ENCODE results near the gene DAP.

DNA sequence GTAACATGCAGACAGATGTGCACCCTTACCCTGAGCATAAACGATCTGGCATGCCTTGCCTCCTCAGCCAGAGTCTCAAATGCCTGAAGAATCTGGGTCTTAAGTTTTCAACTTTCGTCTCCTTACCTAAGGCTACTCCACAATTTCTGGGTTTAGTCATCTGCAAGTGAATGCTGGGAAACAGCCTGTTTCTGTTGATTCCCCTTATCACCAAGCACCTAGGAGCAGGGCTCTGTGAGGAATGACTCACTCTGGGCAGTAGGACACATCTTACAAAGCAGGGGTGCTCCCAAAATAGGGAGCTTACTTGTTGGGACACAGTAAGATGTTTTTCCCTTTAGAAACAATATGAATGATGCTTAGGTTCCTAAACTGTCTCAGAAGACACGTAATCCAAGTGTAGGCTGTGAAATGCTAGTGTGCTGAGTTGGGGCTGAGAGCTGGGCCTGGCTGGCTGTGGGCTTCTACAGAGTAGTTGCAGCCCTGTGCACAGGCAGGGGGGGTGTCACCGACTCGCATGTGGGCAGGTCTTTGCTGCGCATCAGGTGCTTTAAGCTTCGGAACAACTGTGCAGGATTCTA, 58.0 kb downstream of the DAP start:
- TF ChIP-seq, protein P1, sequence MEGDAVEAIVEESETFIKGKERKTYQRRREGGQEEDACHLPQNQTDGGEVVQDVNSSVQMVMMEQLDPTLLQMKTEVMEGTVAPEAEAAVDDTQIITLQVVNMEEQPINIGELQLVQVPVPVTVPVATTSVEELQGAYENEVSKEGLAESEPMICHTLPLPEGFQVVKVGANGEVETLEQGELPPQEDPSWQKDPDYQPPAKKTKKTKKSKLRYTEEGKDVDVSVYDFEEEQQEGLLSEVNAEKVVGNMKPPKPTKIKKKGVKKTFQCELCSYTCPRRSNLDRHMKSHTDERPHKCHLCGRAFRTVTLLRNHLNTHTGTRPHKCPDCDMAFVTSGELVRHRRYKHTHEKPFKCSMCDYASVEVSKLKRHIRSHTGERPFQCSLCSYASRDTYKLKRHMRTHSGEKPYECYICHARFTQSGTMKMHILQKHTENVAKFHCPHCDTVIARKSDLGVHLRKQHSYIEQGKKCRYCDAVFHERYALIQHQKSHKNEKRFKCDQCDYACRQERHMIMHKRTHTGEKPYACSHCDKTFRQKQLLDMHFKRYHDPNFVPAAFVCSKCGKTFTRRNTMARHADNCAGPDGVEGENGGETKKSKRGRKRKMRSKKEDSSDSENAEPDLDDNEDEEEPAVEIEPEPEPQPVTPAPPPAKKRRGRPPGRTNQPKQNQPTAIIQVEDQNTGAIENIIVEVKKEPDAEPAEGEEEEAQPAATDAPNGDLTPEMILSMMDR (IDR thresholded peaks at IDR 0.05; ENCODE audit: insufficient read depth, low read length, poor library complexity, severe bottlenecking): no peak
- TF ChIP-seq EZH2phosphoT487 (conservative IDR thresholded peaks at IDR 0.05; ENCODE audit: low read length): no peak

Data from SU-DHL-6 (cell line).